PC-9 (cell line): ENCODE data around the gene PVALEF. TPM values are rescaled to one million over a fixed set of nuclear protein-coding genes. Genes with fewer than 3 reads are reported as not detected.

ENCODE experiments used
- BruUV-seq: library from RNA; stranded (reverse); fragments of 400-500 nt; replicated peaks from 2 replicates; lab custom pipeline; 2021; lab: Mats Ljungman, UMichigan
- CTCF ChIA-PET: fragments of 300-600 bp; sonication (Branson Sonifier 250); formaldehyde crosslinking; loops from one replicate; lab custom pipeline; 2022; ENCODE audit warnings: antibody characterized with exemption; lab: Charles Lee
- POLR2A ChIA-PET: fragments of 300-600 bp; sonication (Branson Sonifier 250); formaldehyde crosslinking; loops from one replicate; lab custom pipeline; 2022; ENCODE audit warnings: antibody characterized with exemption; ENCODE audit not compliant: unreplicated experiment; lab: Charles Lee
- DNase-seq, 2 experiments: peaks; one replicate each; pipeline versions ENCODE4 v3.0.0 to v3.0.0-alpha.2; 2015 to 2022; ENCODE audit warnings: mixed read lengths in 1 of 2
- H2AFZ ChIP-seq: fragments of 200-600 bp; sonication (generic); 2 replicates; pipeline ENCODE4 v1.8.1; 2017; ENCODE audit warnings: antibody characterized with exemption
- H3F3A ChIP-seq: fragments of 200-600 bp; sonication (generic); 2 replicates; pipeline ENCODE4 v1.8.1; 2017; ENCODE audit warnings: antibody characterized with exemption, mild to moderate bottlenecking, low read depth; ENCODE audit not compliant: insufficient read depth
- H3K27ac ChIP-seq: fragments of 200-600 bp; sonication (generic); 2 replicates; pipeline ENCODE4 v1.6.1; 2016; ENCODE audit warnings: mixed run types
- H3K27me3 ChIP-seq: fragments of 200-600 bp; sonication (generic); 2 replicates; pipeline ENCODE4 v1.6.1; 2016; ENCODE audit warnings: low read depth, mixed run types; ENCODE audit not compliant: insufficient read depth
- H3K36me3 ChIP-seq: fragments of 200-600 bp; sonication (generic); 2 replicates; pipeline ENCODE4 v1.6.1; 2016; ENCODE audit warnings: low read depth, mixed run types
- H3K4me1 ChIP-seq: fragments of 200-600 bp; sonication (generic); replicated peaks from 2 replicates; pipeline ENCODE4 v1.6.1; 2016; ENCODE audit warnings: mixed run types; ENCODE audit not compliant: insufficient read depth
- H3K4me2 ChIP-seq: fragments of 200-600 bp; sonication (generic); 2 replicates; pipeline ENCODE4 v1.6.1; 2017; ENCODE audit warnings: mixed run types
- H3K4me3 ChIP-seq: fragments of 200-600 bp; sonication (generic); 2 replicates; pipeline ENCODE4 v1.6.1; 2016; ENCODE audit warnings: mixed run types
- H3K79me2 ChIP-seq: fragments of 200-600 bp; sonication (generic); 2 replicates; pipeline ENCODE4 v1.6.1; 2017; ENCODE audit warnings: low read depth, mixed run types
- H3K9me2 ChIP-seq: fragments of 200-600 bp; sonication (generic); 2 replicates; pipeline ENCODE4 v1.8.1; 2017; ENCODE audit warnings: mild to moderate bottlenecking; ENCODE audit not compliant: insufficient read depth
- H3K9me3 ChIP-seq: fragments of 200-600 bp; sonication (generic); 2 replicates; pipeline ENCODE4 v1.8.1; 2016; ENCODE audit warnings: low read depth; ENCODE audit not compliant: insufficient read depth
- H4K20me1 ChIP-seq: fragments of 200-600 bp; sonication (generic); 2 replicates; pipeline ENCODE4 v1.8.1; 2017; ENCODE audit not compliant: insufficient read depth
- EZH2 ChIP-seq: fragments of 200-600 bp; sonication (generic); IDR thresholded peaks from 2 replicates; pipeline ENCODE4 v1.8.0; 2017; ENCODE audit warnings: antibody characterized with exemption, low read depth
- intact Hi-C: fragments of 100-400 bp; cut with micrococcal nuclease; formaldehyde crosslinking; loops from one replicate; pipeline ENCODE4 v1.10.0; 2022; ENCODE audit not compliant: unreplicated experiment
- total RNA-seq: library from RNA; stranded (reverse); gene quantifications from 2 replicates; pipeline ENCODE4 v1.2.3, GENCODE V29; 2021
- TF ChIP-seq, protein P1 (sequence below): fragments of 200-600 bp; sonication (generic); conservative IDR thresholded peaks from 2 replicates; pipeline ENCODE4 v1.6.1; 2017; ENCODE audit warnings: mixed run types, antibody characterized with exemption, mild to moderate bottlenecking, moderate library complexity

The PVALEF gene
- total RNA-seq, 1 experiment from 2014 or later, result not detected

GRCh38 chr17:81178136-81179091, 13.1 kb downstream of the PVALEF start:
- Histone ChIP-seq H3K36me3 (no peaks in the 10 kb centered on the region), H3F3A (no peaks in the 10 kb centered on the region), H3K9me3 (no peaks in the 10 kb centered on the region), H3K9me2 (no peaks in the 10 kb centered on the region), H3K4me3 (no peak overlapping the region), H3K27ac (no peak overlapping the region), H3K27me3 (peaks cover under 1% of the 10 kb centered on the region; the same call in 1 of the 2 replicates), H3K79me2 (no peaks in the 10 kb centered on the region), H4K20me1 (no peaks in the 10 kb centered on the region), H3K4me1 (no peaks in the 10 kb centered on the region), H2AFZ (no peak overlapping the region), H3K4me2 (no peak overlapping the region)
- ChIA-PET CTCF (no interaction called here), POLR2A (no interaction called here)
- no peak for DNase-seq
- no TSS peak for BruUV-seq
- intact Hi-C loops, result no loop called here
- no peak for TF ChIP-seq EZH2
- TF ChIP-seq, protein P1, sequence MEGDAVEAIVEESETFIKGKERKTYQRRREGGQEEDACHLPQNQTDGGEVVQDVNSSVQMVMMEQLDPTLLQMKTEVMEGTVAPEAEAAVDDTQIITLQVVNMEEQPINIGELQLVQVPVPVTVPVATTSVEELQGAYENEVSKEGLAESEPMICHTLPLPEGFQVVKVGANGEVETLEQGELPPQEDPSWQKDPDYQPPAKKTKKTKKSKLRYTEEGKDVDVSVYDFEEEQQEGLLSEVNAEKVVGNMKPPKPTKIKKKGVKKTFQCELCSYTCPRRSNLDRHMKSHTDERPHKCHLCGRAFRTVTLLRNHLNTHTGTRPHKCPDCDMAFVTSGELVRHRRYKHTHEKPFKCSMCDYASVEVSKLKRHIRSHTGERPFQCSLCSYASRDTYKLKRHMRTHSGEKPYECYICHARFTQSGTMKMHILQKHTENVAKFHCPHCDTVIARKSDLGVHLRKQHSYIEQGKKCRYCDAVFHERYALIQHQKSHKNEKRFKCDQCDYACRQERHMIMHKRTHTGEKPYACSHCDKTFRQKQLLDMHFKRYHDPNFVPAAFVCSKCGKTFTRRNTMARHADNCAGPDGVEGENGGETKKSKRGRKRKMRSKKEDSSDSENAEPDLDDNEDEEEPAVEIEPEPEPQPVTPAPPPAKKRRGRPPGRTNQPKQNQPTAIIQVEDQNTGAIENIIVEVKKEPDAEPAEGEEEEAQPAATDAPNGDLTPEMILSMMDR, result no peak

DNA sequence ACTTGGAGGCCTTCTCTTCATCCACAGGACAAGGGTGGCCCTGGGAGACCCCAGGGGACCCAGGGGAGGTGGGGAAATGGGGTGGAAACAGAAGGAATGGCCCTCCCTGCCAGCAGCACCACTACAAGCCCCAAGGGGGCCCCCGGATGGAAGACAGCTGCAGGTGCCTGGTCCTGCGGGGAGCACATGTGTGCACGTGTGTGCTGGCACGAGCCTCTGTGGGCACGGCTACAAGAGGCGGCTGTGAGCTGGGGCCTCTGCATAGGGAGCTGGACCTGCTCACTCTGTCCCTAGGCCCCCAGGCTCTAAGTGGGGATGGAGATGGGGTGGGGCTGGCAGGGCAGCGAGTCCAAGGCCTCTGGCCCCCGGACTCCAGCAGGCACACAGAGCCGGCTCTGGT, 13.9 kb downstream of the PVALEF start:
- Histone ChIP-seq H3K9me2 (no peaks in the 10 kb centered on the region), H4K20me1 (no peaks in the 10 kb centered on the region), H3K4me1 (no peaks in the 10 kb centered on the region), H3K79me2 (no peaks in the 10 kb centered on the region), H2AFZ (no peak overlapping the region), H3K4me2 (no peak overlapping the region), H3K27me3 (peaks cover 4% of the 10 kb centered on the region; the same call in 1 of the 2 replicates), H3K9me3 (no peaks in the 10 kb centered on the region), H3K27ac (no peak overlapping the region), H3F3A (no peaks in the 10 kb centered on the region), H3K4me3 (no peak overlapping the region), H3K36me3 (no peaks in the 10 kb centered on the region)
- DNase-seq, result no peak
- intact Hi-C loops, result no loop called here
- no peak for TF ChIP-seq EZH2
- TF ChIP-seq, protein P1, result no peak
- no TSS peak for BruUV-seq
- ChIA-PET CTCF (no interaction called here), POLR2A (no interaction called here)

- no peaks in the 10 kb centered on the region for H3K9me3 ChIP-seq
- no peaks in the 10 kb centered on the region for H3K79me2 ChIP-seq
- H2AFZ ChIP-seq, result no peak overlapping the region
- no peak for DNase-seq
- no peaks in the 10 kb centered on the region for H3K4me1 ChIP-seq
- no peaks in the 10 kb centered on the region for H3K9me2 ChIP-seq
- intact Hi-C loops, result no loop called here
- no TSS peak for BruUV-seq
- H3K4me2 ChIP-seq, result no peak overlapping the region
- no peaks in the 10 kb centered on the region for H3F3A ChIP-seq
- H4K20me1 ChIP-seq, result no peaks in the 10 kb centered on the region
- TF ChIP-seq, protein P1, result no peak
- no peak for TF ChIP-seq EZH2
- ChIA-PET POLR2A (no interaction called here), CTCF (no interaction called here)
- H3K27ac ChIP-seq, result no peak overlapping the region
- peaks cover 4% of the 10 kb centered on the region; the same call in 1 of the 2 replicates for H3K27me3 ChIP-seq
- H3K36me3 ChIP-seq, result no peaks in the 10 kb centered on the region
- no peak overlapping the region for H3K4me3 ChIP-seq
Observed at GRCh38 chr17:81179861-81180260, 14.6 kb downstream of the PVALEF start.
